ENCODE measurements around the gene FKBP9.
"Not testable (repeated sequence)": the region's sequence is repeated elsewhere in the genome, so short reads cannot be mapped to it uniquely, and the experiment has no call there.

GRCh38 chr7:32963880-32964301, 6.7 kb downstream of the FKBP9 start:
- TF ChIP-seq CTCF (conservative IDR thresholded peaks at IDR 0.05; ENCODE audit: low read depth, low read length); POLR2A (IDR thresholded peaks at IDR 0.05; ENCODE audit: low read depth, low read length); RAD21 (IDR thresholded peaks at IDR 0.05; ENCODE audit: low read length); ELK1 (IDR thresholded peaks at IDR 0.05; ENCODE audit: borderline replicate concordance, low read depth, low read length); CEBPB (IDR thresholded peaks at IDR 0.05; ENCODE audit: low read depth, low read length); NFE2L2 (IDR thresholded peaks at IDR 0.05; ENCODE audit: low read depth, low read length); MXI1 (IDR thresholded peaks at IDR 0.05; ENCODE audit: borderline replicate concordance, low read depth, low read length); MAFK (IDR thresholded peaks at IDR 0.05; ENCODE audit: low read depth, low read length); CHD1 (IDR thresholded peaks at IDR 0.05; ENCODE audit: low read depth, low read length); RCOR1 (IDR thresholded peaks at IDR 0.05; ENCODE audit: insufficient replicate concordance, low read length): not testable (repeated sequence)
